Measurements from ENCODE around the gene PGC. TPM values are rescaled to one million over a fixed set of nuclear protein-coding genes. Genes with fewer than 3 reads are reported as not detected.

PGC gene
- polyA plus RNA-seq, 4 donors: 0.03 to 51.3 (median 13.0) TPM

DNA sequence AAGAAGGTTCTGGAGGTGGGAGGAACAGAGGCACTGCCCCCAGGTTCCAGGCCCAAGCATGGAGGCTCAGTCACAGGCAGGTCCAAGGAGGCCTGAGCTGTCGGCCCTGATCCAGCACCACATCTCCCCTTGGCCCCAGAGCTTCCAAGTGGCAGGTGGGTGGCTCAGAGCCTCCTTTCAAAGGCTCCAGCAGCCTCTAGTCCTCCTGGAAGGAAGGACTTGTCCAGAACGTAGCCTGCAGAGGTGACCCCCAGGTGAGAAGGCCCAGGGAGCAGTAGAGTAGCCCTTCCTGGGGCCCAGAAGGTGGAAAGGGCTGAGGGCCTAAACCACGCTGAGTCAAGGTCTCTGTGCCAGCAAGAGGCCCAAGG, 19.5 kb downstream of the PGC start:
- Histone ChIP-seq H3K4me1 (ENCODE audit: control insufficient read depth in 3 of 3, insufficient read depth in 2 of 3, low read depth in 1 of 3, low read length in 2 of 3) (peaks cover 4 to 96% (median 7%) of the 10 kb centered on the region in 3 donors), H3K4me3 (ENCODE audit: low read depth in 1 of 3, low read length in 3 of 3) (no peak overlapping the region), H3K27ac (ENCODE audit: low read depth in 1 of 3, low read length in 2 of 3) (peak overlapping the region in 1 of 3 donors; percentile 95), H3K36me3 (ENCODE audit: control insufficient read depth in 3 of 3, insufficient read depth in 2 of 3, low read depth in 1 of 3, low read length in 3 of 3) (peaks cover 0 to 81% (median 0%) of the 10 kb centered on the region in 3 donors), H3K9me3 (ENCODE audit: control insufficient read depth in 2 of 2, insufficient read depth in 1 of 2, low read depth in 1 of 2, low read length in 1 of 2) (no peaks in the 10 kb centered on the region), H3K27me3 (ENCODE audit: control insufficient read depth in 3 of 3, insufficient read depth in 3 of 3, low read length in 3 of 3) (no peaks in the 10 kb centered on the region)
- 79 to 89% (median 83%) methylated on average over 3 of the region's 3 CpGs for WGBS, 3 donors
- DNase-seq (no peak), FAIRE-seq (no peak)

DNA sequence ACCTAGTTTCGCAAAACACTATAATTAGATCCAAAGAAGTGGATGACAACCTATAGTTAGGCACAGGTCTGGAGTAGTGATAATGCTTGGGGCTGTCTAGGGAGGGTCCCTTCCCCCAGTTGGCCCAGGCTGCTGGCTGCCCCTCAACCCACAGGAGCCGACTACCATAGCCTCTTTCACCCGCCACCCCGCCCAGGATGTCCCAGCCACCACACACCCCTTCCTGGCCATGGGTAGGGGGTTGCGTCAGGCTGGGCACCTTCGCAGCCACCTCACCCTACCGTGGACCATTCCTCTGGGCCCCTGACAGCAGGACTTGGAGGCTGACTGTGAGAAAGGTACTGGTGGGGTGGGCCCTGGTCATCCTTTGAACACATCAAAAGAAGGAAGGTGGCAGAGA, 20.3 kb downstream of the PGC start:
- H3K4me3 ChIP-seq (ENCODE audit: low read depth in 1 of 3, low read length in 3 of 3): no peak overlapping the region
- H3K27ac ChIP-seq (ENCODE audit: low read depth in 1 of 3, low read length in 2 of 3): peak overlapping the region in 1 of 3 donors; percentile 95
- no peak for DNase-seq

DNA sequence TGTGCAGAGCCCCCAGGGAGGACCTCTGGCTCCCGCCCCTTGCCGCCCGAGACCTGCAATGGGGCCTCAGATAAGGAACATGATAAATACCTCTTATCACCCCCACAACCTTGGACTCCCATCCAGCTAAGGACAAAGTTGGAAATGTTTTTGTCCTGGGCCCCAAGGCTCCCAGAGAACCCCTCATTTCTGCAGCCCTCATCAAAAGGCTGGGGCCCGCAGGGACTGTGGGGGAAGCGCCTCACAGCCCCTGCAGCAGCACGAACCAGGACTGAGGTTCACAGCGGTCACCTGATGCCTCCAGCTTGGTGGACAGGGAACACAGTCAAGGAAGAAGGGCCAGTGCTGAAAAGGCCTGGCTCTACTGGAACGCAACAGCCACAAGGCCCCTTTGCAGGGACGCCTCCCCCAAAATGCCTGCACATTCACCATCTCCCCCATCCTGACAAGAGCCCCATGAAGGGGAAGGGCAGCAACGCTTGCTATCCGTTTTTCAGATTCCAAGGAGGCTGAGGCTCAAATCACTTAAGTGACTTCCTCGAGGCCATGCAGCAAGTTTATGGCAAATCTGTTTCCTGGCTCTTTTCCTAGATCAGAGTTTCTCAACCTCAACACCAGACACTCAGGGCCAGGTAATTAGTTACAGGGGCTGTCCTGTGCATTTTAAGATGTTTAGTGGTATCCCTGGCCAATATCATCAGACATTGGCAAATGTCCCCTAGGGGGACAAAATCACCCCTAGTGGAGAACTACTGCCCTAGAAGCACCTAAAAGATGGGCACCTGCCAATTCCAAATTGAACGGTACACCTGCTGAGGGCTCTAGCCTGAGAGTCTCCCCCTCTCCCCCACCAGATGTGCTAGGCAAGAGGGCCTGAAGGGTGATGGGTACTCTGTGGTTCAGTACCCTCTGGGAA, 22.4 kb downstream of the PGC start:
- H3K4me1 ChIP-seq (ENCODE audit: control insufficient read depth in 3 of 3, insufficient read depth in 2 of 3, low read depth in 1 of 3, low read length in 2 of 3): peaks cover 4 to 93% (median 7%) of the 10 kb centered on the region in 3 donors
- peaks cover 0 to 83% (median 0%) of the 10 kb centered on the region in 3 donors for H3K36me3 ChIP-seq (ENCODE audit: control insufficient read depth in 3 of 3, insufficient read depth in 2 of 3, low read depth in 1 of 3, low read length in 3 of 3)
- FAIRE-seq: no peak
- H3K27ac ChIP-seq (ENCODE audit: low read depth in 1 of 3, low read length in 2 of 3): peak overlapping the region in 2 of 3 donors; percentile 36 to 84
- H3K4me3 ChIP-seq (ENCODE audit: low read depth in 1 of 3, low read length in 3 of 3): peak overlapping the region in 1 of 3 donors; percentile 50
- 54 to 66% (median 54%) methylated on average over 13 of the region's 13 CpGs for WGBS, 3 donors
- H3K9me3 ChIP-seq (ENCODE audit: control insufficient read depth in 2 of 2, insufficient read depth in 1 of 2, low read depth in 1 of 2, low read length in 1 of 2): no peaks in the 10 kb centered on the region
- DNase-seq: no peak
- no peaks in the 10 kb centered on the region for H3K27me3 ChIP-seq (ENCODE audit: control insufficient read depth in 3 of 3, insufficient read depth in 3 of 3, low read length in 3 of 3)

More for the DNA sequence above, 20.3 kb downstream of the PGC start:
- no peaks in the 10 kb centered on the region for H3K9me3 ChIP-seq (ENCODE audit: control insufficient read depth in 2 of 2, insufficient read depth in 1 of 2, low read depth in 1 of 2, low read length in 1 of 2)
- peaks cover 0 to 85% (median 0%) of the 10 kb centered on the region in 3 donors for H3K36me3 ChIP-seq (ENCODE audit: control insufficient read depth in 3 of 3, insufficient read depth in 2 of 3, low read depth in 1 of 3, low read length in 3 of 3)
- 76 to 79% (median 79%) methylated on average over 7 of the region's 7 CpGs for WGBS, 3 donors
- no peaks in the 10 kb centered on the region for H3K27me3 ChIP-seq (ENCODE audit: control insufficient read depth in 3 of 3, insufficient read depth in 3 of 3, low read length in 3 of 3)
- peaks cover 4 to 95% (median 7%) of the 10 kb centered on the region in 3 donors for H3K4me1 ChIP-seq (ENCODE audit: control insufficient read depth in 3 of 3, insufficient read depth in 2 of 3, low read depth in 1 of 3, low read length in 2 of 3)
- no peak for FAIRE-seq

DNA sequence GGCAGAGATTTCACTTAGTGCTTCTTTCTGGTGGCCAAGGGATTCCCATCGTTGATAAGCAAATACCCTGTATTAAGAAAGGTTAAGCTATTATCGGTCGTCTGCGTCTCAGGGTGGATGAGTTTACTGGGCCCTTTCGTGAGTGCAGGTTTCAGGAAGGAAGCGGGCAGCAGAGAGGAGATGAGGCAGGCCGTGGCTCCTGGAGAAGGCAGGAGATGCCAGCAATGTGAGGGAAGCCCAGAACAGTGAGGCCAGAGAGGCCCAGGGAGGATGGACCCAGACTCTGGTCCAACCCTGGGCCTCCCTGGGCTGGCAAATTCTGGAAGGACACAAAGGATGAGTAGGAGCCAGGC, 23.0 kb downstream of the PGC start:
- Histone ChIP-seq H3K9me3 (ENCODE audit: control insufficient read depth in 2 of 2, insufficient read depth in 1 of 2, low read depth in 1 of 2, low read length in 1 of 2) (no peaks in the 10 kb centered on the region), H3K4me1 (ENCODE audit: control insufficient read depth in 3 of 3, insufficient read depth in 2 of 3, low read depth in 1 of 3, low read length in 2 of 3) (peaks cover 4 to 93% (median 7%) of the 10 kb centered on the region in 3 donors), H3K27me3 (ENCODE audit: control insufficient read depth in 3 of 3, insufficient read depth in 3 of 3, low read length in 3 of 3) (no peaks in the 10 kb centered on the region), H3K27ac (ENCODE audit: low read depth in 1 of 3, low read length in 2 of 3) (peak overlapping the region in 2 of 3 donors; percentile 36 to 84), H3K4me3 (ENCODE audit: low read depth in 1 of 3, low read length in 3 of 3) (peak overlapping the region in 1 of 3 donors; percentile 50), H3K36me3 (ENCODE audit: control insufficient read depth in 3 of 3, insufficient read depth in 2 of 3, low read depth in 1 of 3, low read length in 3 of 3) (peaks cover 0 to 81% (median 0%) of the 10 kb centered on the region in 3 donors)
- WGBS, 3 donors: 61 to 82% (median 67%) methylated on average over 7 of the region's 7 CpGs
- no peak for FAIRE-seq
- DNase-seq: no peak

DNA sequence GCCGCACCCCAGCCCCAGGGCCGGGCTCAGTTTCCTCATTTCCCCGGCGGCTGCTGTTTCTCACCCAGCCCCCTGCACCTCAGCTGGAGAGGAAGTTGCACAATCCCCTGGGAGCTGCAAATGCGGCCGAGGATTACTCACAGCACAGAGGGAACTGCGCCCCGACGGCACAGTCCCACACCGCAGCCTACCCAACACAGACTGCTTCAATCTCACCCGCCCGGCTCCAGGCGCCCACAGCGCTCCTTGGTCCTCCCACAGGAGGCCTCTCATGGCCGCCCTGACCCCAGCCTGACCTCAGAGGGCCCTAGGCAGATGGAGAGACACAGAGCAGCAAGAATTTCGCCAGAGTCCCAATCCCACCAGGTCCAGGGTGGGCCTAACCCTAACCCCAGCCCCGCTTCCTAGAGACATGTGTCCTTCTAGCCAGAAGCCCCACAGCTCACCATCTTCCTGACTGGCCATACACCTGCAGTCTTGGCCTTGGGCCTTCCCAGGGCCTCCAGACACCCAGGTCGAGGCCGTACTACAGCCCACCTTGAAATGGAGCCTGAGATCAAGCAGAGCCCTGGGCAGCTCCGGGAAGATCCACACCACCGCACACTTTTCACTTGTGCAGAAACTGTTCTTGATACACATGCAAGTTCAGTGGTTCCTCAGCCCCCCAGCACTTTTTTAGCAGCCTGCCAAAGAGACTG, 23.5 kb downstream of the PGC start:
- H3K4me3 ChIP-seq (ENCODE audit: low read depth in 1 of 3, low read length in 3 of 3): peak overlapping the region in 1 of 3 donors; percentile 50
- peak overlapping the region in 2 of 3 donors; percentile 61 to 84 for H3K27ac ChIP-seq (ENCODE audit: low read depth in 1 of 3, low read length in 2 of 3)
- 56 to 88% (median 84%) methylated on average over 19 to 21 of the region's 21 CpGs for WGBS, 3 donors
- H3K9me3 ChIP-seq (ENCODE audit: control insufficient read depth in 2 of 2, insufficient read depth in 1 of 2, low read depth in 1 of 2, low read length in 1 of 2): no peaks in the 10 kb centered on the region
- H3K27me3 ChIP-seq (ENCODE audit: control insufficient read depth in 3 of 3, insufficient read depth in 3 of 3, low read length in 3 of 3): no peaks in the 10 kb centered on the region
- FAIRE-seq (no peak), DNase-seq (peak in 1 of 2 donors; percentile 90)
- peaks cover under 1 to 93% (median 7%) of the 10 kb centered on the region in 3 donors for H3K4me1 ChIP-seq (ENCODE audit: control insufficient read depth in 3 of 3, insufficient read depth in 2 of 3, low read depth in 1 of 3, low read length in 2 of 3)
- H3K36me3 ChIP-seq (ENCODE audit: control insufficient read depth in 3 of 3, insufficient read depth in 2 of 3, low read depth in 1 of 3, low read length in 3 of 3): peaks cover 0 to 81% (median 0%) of the 10 kb centered on the region in 3 donors

DNA sequence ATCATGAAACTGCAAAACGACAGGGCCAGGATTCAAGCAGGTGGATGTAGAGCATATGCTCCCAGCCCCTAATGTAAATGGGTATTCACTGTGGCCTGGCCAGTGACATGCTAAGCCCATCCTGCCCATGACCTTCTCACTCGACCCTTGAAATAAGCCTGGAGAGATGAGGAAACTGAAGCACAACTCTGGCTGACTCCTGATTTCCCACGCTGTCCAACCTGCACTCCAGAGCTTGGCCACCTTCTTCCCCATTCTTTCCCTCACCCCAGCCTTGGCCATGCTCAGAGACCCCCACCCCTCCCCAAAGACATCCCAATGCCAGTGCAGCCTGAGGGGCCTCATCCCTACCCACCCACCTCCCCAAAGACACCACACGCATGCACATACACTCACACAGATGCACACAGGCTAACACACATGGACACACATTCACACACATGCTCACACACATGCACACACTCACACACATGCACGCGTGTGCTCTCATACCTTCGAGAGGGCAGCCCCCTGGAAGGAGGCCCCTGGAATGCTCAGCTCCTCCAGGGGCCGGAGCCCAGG, 24.1 kb downstream of the PGC start:
- no peak for FAIRE-seq
- Histone ChIP-seq H3K27ac (ENCODE audit: low read depth in 1 of 3, low read length in 2 of 3) (peak overlapping the region in 2 of 3 donors; percentile 2 to 84), H3K36me3 (ENCODE audit: control insufficient read depth in 3 of 3, insufficient read depth in 2 of 3, low read depth in 1 of 3, low read length in 3 of 3) (peaks cover 0 to 79% (median 0%) of the 10 kb centered on the region in 3 donors), H3K27me3 (ENCODE audit: control insufficient read depth in 3 of 3, insufficient read depth in 3 of 3, low read length in 3 of 3) (no peaks in the 10 kb centered on the region), H3K4me1 (ENCODE audit: control insufficient read depth in 3 of 3, insufficient read depth in 2 of 3, low read depth in 1 of 3, low read length in 2 of 3) (peaks cover 0 to 93% (median 7%) of the 10 kb centered on the region in 3 donors), H3K4me3 (ENCODE audit: low read depth in 1 of 3, low read length in 3 of 3) (peak overlapping the region in 1 of 3 donors; percentile 50), H3K9me3 (ENCODE audit: control insufficient read depth in 2 of 2, insufficient read depth in 1 of 2, low read depth in 1 of 2, low read length in 1 of 2) (no peaks in the 10 kb centered on the region)
- WGBS, 3 donors: 55 to 79% (median 75%) methylated on average over 8 of the region's 8 CpGs
- DNase-seq: no peak

DNA sequence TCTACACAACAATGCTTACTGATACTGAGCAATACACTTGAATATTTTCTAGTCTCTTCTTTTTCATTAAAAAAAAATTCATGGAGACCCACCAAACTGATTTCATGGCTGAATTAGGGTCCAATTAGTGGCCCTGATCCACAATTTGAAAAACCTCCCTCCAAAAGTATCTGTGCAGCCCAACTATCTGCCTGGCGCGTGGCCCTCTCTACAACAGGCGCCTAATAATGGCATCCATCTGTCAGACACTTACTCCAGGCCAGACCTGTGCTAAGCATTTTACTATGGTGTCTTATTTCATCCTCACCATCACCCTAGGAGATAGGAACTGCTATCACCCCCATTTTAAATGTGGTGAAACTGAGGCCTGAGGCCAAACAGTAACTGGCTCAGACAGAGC, 25.8 kb downstream of the PGC start:
- H3K4me1 ChIP-seq (ENCODE audit: control insufficient read depth in 3 of 3, insufficient read depth in 2 of 3, low read depth in 1 of 3, low read length in 2 of 3): peaks cover 0 to 92% (median 7%) of the 10 kb centered on the region in 3 donors
- no peaks in the 10 kb centered on the region for H3K27me3 ChIP-seq (ENCODE audit: control insufficient read depth in 3 of 3, insufficient read depth in 3 of 3, low read length in 3 of 3)
- no peak for DNase-seq
- no peak for FAIRE-seq
- peak overlapping the region in 1 of 3 donors; percentile 8 for H3K4me3 ChIP-seq (ENCODE audit: low read depth in 1 of 3, low read length in 3 of 3)
- H3K27ac ChIP-seq (ENCODE audit: low read depth in 1 of 3, low read length in 2 of 3): peak overlapping the region in 1 of 3 donors; percentile 17
- peaks cover 0 to 76% (median 0%) of the 10 kb centered on the region in 3 donors for H3K36me3 ChIP-seq (ENCODE audit: control insufficient read depth in 3 of 3, insufficient read depth in 2 of 3, low read depth in 1 of 3, low read length in 3 of 3)
- 93 to 99% (median 95%) methylated on average over 3 of the region's 3 CpGs for WGBS, 3 donors
- no peaks in the 10 kb centered on the region for H3K9me3 ChIP-seq (ENCODE audit: control insufficient read depth in 2 of 2, insufficient read depth in 1 of 2, low read depth in 1 of 2, low read length in 1 of 2)

DNA sequence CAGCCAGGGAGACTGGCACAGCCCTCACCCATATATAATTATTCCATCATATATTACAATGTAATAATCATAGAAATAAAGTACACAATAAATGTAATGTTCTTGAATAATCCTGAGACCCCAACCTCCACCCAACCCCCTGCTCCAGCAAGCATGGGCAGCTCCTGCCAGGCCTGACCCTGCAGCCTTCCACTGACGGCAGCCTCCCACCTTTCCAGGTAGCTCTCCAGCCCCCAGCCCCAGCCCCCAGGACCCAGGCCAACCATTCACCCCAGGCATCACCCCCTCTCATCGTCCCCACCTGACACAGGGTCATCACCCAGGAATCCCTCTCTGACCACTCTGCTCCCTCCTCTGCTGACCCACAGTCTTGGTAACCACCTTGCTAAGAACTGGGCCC, 26.4 kb downstream of the PGC start:
- Histone ChIP-seq H3K27me3 (ENCODE audit: control insufficient read depth in 3 of 3, insufficient read depth in 3 of 3, low read length in 3 of 3) (no peaks in the 10 kb centered on the region), H3K4me1 (ENCODE audit: control insufficient read depth in 3 of 3, insufficient read depth in 2 of 3, low read depth in 1 of 3, low read length in 2 of 3) (peaks cover 0 to 90% (median 7%) of the 10 kb centered on the region in 3 donors), H3K4me3 (ENCODE audit: low read depth in 1 of 3, low read length in 3 of 3) (peak overlapping the region in 1 of 3 donors; percentile 15), H3K9me3 (ENCODE audit: control insufficient read depth in 2 of 2, insufficient read depth in 1 of 2, low read depth in 1 of 2, low read length in 1 of 2) (no peaks in the 10 kb centered on the region), H3K27ac (ENCODE audit: low read depth in 1 of 3, low read length in 2 of 3) (peak overlapping the region in 1 of 3 donors; percentile 69), H3K36me3 (ENCODE audit: control insufficient read depth in 3 of 3, insufficient read depth in 2 of 3, low read depth in 1 of 3, low read length in 3 of 3) (peaks cover 0 to 77% (median 0%) of the 10 kb centered on the region in 3 donors)
- no peak for FAIRE-seq
- no peak for DNase-seq
- 85 to 93% (median 85%) methylated on average over 2 of the region's 2 CpGs for WGBS, 3 donors

Data from small intestine (tissue), 7 donors.